ENCODE data around the gene BAZ2B.

DNA sequence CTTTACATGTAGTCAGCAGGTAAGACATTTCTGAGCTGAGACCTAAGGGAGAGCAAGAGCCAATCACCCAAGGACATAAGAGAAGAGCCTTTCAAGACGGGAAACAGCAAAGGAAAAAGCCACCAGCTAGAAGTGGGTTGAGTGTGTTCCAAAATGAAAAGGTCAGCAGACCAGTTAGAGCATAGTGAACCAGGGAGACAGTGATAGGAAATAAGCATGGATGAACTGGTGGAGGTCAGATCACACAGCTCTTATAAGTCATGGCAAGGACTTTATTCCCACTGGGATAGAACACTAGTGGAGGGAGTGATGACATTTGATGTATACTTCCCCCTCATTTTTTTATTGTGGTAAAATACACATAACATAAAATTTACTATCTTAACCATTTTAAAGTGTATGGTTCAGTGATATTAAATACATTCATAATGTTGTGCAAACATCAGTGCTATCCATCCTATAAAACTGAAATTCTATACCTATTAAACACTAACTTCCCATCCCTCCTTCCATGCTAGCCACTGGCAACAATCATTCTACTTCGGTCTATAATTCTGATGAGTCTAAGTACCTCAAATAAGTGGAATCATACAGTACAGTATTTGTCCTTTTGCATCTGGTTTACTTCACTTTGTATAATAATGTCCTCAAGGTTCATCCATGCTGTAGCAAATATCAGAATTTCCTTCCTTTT lies 174.0 kb downstream of the BAZ2B start:
- TF ChIP-seq, protein P1, sequence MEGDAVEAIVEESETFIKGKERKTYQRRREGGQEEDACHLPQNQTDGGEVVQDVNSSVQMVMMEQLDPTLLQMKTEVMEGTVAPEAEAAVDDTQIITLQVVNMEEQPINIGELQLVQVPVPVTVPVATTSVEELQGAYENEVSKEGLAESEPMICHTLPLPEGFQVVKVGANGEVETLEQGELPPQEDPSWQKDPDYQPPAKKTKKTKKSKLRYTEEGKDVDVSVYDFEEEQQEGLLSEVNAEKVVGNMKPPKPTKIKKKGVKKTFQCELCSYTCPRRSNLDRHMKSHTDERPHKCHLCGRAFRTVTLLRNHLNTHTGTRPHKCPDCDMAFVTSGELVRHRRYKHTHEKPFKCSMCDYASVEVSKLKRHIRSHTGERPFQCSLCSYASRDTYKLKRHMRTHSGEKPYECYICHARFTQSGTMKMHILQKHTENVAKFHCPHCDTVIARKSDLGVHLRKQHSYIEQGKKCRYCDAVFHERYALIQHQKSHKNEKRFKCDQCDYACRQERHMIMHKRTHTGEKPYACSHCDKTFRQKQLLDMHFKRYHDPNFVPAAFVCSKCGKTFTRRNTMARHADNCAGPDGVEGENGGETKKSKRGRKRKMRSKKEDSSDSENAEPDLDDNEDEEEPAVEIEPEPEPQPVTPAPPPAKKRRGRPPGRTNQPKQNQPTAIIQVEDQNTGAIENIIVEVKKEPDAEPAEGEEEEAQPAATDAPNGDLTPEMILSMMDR (IDR thresholded peaks at IDR 0.05): no peak
- TF ChIP-seq POLR2A (IDR thresholded peaks at IDR 0.05): no peak
